ENCODE results near the gene TMEM204.

GRCh38 chr16:1534021-1535020 is 855 bp downstream of the TMEM204 start:
- TF ChIP-seq ZNF175 (tag by site-specific recombination; IDR thresholded peaks at IDR 0.05) = no peak
- no peak for TF ChIP-seq ZNF214 (tag by site-specific recombination; IDR thresholded peaks at IDR 0.05; ENCODE audit: borderline replicate concordance)
- TF ChIP-seq ZNF274 (IDR thresholded peaks at IDR 0.05; ENCODE audit: low read length) = no peak
- no peak for TF ChIP-seq ZNF274 (tag by site-specific recombination; IDR thresholded peaks at IDR 0.05; ENCODE audit: borderline replicate concordance)
- TF ChIP-seq, protein P1, sequence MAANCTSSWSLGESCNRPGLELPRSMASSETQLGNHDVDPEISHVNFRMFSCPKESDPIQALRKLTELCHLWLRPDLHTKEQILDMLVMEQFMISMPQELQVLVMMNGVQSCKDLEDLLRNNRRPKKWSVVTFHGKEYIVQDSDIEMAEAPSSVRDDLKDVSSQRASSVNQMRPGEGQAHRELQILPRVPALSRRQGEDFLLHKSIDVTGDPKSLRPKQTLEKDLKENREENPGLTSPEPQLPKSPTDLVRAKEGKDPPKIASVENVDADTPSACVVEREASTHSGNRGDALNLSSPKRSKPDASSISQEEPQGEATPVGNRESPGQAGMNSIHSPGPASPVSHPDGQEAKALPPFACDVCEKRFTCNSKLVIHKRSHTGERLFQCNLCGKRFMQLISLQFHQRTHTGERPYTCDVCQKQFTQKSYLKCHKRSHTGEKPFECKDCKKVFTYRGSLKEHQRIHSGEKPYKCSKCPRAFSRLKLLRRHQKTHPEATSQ (tag by site-specific recombination; IDR thresholded peaks at IDR 0.05) = no peak
